M059J (cell line): Measurements from ENCODE around the gene JOSD2. TPM values are rescaled to one million over a fixed set of nuclear protein-coding genes. Genes with fewer than 3 reads are reported as not detected.

Experiments
- DNase-seq: peaks from one replicate; pipeline ENCODE4 v3.0.0-alpha.2; 2012; ENCODE audit warnings: low read depth
- total RNA-seq: library from RNA; depleted of rRNA; stranded (reverse); fragments of >200 nt; shearing (Covaris generic); gene quantifications from 2 replicates; pipeline ENCODE4 v1.2.3, GENCODE V29; 2014

The JOSD2 gene
- total RNA-seq, 1 experiment from 2014 or later, result 33.7 TPM

GRCh38 chr19:50478901-50479715 is 31.9 kb downstream of the JOSD2 start:
- peak; percentile 31 for DNase-seq

- no peak for DNase-seq
Observed at GRCh38 chr19:50477751-50478515, 33.1 kb downstream of the JOSD2 start.

DNA sequence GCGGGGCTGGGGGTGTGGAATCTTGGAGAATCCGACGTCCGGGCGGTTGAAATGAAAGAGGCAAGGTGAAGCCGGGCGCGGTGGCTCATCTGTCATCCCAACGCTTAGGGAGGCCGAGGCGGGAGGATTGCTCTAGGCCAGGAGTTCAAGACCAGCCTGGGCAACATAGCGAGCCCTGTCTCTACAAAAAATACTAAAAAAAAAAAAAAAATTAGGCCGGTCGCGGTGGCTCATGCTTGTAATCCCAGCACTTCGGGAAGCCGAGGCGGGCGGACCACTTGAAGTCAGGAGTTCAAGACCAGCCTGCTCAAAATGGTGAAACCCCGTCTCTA is 34.1 kb downstream of the JOSD2 start:
- no peak for DNase-seq

DNA sequence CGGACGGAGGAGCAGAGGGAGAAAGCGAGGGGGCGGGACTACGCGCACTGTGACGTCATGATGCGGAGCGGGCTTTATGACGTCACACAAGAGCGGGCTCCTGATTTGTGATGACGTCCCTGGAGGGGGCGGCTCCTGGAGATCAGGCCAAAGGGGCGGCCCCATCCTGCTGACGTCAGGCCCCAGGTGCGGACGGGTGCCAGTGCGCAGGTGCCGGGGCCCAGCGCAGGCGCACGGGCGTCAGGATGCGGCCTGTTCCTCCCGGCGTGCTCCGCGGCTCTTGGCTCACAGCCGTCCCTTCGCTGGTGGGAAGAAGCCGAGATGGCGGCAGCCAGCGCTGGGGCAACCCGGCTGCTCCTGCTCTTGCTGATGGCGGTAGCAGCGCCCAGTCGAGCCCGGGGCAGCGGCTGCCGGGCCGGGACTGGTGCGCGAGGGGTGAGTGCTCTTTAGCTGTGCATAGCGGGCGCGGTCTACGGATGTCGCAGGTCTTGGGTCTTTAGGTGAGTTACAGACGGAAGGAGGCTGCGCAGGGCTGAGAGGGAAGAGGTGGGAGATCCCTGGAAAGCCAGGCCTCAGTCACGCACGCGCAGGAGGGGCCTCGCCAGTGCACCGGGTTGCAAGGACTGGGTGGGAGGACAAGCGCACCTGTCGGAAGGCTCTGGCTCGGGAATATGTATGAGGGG is 34.6 kb downstream of the JOSD2 start, which contains the start of the genes EMC10 and GARIN5A:
TSS of gene EMC10 (plus strand) at position 284 of the 683 bp plus-strand sequence. CDS start at position 322, 38 bp downstream.
TSS of gene GARIN5A (minus strand) at position 625 of the 683 bp plus-strand sequence. CDS start at position 165, 460 bp downstream.
- peak; percentile 68 for DNase-seq

DNA sequence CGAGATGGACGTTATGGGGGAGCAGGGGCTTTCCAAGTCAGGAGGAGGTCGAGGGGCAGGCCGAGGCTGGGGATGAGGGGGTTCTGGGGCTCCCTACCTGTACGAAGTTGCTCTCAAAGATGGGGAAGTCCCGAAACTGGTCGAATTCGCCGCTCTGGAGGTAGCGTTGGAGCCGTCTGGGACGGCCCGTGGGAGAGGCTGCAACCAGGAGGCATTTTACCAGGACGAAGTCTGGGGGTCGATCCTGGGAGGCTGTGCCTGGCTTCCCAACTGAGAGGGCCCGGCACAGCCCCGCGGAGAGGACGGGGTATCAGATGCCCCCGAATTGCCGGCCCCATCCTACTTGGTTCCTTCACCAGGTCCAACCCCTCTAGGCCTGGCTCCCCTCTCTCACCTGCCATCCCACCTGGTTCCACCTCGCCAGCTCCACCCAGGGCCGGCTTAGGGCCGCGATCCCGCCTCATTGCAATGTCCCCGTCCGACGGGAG is 35.2 kb downstream of the JOSD2 start:
- DNase-seq, result no peak

DNA sequence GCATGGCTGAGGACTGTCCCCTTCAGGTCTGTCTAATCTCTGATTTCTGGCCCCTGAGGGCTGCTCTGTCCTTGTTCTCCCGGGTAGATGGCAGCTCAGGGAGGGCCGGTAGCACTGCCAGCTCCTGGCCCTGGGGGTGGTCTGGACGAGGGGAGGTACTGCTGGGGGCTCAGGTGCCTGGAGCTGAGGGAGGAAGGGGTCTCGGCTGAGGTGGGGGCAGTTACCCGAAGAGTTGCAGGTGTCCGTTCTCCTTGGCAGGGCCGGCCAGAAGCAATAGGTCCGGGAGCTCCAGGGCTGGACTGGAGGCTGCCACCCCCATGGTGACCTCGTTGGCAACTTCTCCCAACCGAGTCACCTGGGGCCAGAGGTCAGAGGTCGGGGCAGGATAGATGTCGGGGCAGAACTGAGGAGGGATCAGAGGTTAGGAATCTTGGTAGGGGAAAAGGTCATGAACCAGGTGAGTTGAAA is 35.9 kb downstream of the JOSD2 start:
- DNase-seq, result no peak

- peak; percentile 52 for DNase-seq
Observed at GRCh38 chr19:50473336-50473735, 37.7 kb downstream of the JOSD2 start.

DNA sequence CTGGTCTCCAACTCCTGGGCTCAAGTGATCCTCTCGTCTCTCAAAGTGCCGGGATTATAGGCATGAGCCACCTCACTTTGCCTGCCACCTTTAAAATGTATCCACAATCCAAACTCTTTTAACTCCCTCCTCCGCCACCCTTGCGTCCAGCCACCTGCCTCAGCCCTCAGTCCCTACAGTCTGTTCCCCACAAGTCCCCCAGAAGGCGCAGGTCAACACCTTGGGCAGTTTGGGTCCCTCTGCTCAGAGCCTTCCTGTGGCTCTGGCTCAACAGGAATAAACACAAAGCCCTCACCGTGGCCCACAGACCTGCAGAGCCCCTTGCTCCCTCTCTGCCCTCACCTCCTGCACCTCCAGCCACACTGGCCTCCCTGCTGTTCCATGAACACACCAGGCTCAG is 42.2 kb downstream of the JOSD2 start:
- DNase-seq, result no peak

GRCh38 chr19:50467566-50467965 is 43.4 kb downstream of the JOSD2 start:
- DNase-seq, result no peak

- no peak for DNase-seq
Observed at GRCh38 chr19:50466706-50467039, 44.3 kb downstream of the JOSD2 start.

DNA sequence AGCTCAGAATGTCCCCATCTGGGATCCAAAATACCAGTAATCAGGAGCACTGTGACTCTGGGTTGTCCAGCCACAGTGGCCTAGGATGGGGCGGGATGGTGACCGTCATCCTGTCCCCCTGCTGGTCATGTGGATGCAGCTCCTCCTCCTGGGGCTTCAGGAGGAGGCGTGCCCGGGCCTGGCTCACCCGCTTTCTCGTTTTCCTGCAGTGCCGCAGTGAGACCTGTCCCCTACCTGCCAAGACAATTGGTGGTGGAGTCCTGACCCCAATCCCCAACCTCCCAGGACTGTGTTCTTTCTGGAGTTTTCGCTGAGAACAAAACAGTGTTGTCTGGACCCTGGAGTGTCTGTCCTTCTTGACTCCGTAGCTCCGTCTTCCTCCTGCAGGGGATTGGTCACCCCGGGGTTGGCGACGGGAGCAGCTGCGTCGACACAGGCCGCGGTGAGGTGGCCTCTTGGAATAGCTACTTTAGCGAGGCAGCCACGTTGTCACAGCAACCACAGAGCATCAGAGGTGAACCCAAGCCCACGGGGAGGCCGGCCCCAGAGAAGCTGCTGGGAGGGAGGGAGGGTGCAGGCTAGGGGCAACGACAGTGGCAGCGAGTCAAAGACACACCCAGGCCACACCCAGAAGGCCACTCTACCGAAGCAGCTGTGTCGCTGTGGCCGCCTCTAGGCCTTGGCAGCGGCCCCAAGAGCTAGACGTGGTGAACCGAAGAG is 44.8 kb downstream of the JOSD2 start:
- no peak for DNase-seq

DNA sequence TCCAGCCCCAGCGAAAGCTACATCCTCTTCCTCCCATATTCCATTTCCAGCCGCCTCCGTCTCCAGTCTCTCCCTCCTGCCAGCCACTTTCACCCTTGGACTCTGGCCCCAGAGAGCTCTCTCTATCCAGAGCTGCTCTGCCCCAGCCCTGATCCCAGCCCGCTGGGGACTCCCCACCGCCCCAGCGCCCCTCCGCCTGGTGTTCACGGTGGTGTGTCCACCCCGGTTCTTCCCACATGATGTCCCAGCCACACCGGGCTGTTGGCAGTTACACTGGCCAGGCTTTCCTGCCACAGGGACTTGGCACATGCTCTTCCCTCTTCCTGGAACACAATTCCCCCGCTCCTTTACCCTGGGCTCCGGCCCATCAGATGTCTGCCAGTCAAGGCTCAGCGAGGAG is 46.0 kb downstream of the JOSD2 start:
- DNase-seq, result no peak

DNA sequence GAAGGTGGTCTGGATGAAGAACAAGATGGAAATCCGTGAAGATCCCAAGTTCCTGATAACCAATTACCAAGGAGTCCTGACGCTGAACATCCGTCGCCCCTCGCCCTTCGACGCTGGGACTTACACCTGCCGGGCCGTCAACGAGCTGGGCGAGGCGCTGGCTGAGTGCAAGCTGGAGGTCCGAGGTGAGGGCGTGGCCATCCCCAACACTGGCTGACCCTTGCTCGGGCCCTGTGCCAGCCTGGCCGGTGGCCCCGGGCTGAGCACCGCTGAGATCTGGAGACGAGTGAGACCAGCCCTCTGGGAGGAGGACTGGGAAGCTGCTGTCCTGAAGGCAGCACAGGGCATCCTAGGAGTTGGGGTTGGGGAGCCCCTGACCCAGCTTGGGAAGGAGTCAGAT is 46.6 kb downstream of the JOSD2 start:
- no peak for DNase-seq

DNA sequence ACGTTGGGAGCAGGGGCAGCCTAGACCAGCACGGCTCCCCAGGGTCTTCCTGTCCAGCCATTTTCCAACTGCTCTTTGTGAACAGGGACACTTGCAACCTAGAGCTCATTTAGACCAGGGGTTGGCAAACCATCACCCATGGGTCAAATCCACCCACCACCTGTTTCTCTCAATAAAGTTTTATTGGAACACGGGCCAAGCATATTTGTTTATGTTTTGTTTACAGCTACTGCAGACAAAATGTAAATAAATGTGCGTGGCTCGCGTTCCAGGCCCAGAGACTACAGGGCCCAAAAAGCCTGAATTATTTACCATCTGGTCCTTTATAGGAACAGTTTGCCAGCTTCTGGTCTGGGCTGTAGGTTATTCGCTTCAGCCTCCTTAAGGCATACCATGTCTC is 48.0 kb downstream of the JOSD2 start:
- DNase-seq, result no peak

DNA sequence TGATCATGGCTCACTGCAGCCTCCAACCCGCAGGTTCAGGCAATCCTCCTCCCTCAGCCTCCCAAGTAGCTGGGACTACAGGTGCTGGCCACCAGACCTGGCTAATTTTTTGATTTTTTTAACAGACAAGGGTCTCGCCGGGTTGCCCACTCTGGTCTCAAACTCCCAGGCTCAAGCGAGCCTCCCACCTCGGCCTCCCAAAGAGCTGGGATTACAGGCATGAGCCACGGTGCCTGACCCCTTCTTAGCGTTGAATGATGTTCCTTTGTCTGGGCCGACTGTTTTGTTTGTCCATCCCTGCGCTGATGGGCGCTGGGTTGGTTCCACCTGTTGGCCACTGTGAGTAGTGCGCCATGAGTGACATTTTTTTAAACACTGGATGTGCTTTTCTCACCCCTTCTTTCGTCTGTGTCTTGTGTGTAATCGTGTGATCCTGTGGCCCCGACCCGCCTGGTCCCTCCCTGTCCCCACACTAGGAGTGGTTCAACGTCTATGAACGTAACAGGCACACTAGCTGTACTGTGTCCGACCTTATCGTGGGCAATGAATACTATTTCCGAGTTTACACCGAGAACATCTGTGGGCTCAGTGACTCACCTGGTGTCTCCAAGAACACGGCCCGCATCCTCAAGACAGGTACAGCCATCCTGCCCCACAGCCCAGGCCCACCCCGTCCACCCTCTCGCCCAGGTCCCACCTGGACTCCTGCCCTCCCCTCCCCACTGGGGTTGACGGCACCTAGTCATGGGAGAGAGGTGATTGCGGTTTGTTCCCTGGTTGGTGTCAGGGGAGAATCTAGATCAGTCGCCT is 49.7 kb downstream of the JOSD2 start:
- DNase-seq, result peak; percentile 66

DNA sequence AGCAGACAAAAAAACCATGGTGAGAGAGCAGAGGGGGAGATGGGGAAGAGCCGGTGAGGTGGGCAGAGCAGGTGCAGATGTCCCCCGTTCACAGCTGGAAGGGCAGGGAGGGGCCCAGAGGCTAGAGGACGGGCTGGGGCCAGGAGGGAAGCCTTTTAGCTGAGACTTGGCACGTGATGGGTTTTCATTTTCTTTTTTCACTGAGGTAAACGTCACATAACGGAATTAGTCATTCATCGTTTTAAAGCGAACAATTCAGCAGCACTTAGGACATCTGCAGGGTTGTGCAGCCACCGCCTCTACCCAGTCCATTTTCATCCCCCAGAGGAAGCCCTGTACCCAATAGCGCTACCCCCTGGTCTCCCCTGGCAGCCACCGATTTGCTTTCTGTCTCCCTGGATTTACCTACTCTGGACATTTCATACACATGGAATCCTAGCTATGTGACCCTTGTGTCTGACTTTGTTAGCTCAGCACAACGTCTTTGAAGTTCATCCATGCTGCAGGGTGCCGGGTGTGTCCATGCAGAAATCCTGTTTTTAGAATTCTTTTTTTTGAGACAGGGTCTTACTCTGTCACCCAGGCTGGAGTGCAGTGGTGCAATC is 50.7 kb downstream of the JOSD2 start:
- DNase-seq, result peak; percentile 72

- no peak for DNase-seq
Observed at GRCh38 chr19:50459638-50460037, 51.4 kb downstream of the JOSD2 start.

GRCh38 chr19:50459067-50459456 is 51.9 kb downstream of the JOSD2 start:
- DNase-seq, result no peak

GRCh38 chr19:50458396-50459066 is 52.5 kb downstream of the JOSD2 start:
- DNase-seq, result no peak

DNA sequence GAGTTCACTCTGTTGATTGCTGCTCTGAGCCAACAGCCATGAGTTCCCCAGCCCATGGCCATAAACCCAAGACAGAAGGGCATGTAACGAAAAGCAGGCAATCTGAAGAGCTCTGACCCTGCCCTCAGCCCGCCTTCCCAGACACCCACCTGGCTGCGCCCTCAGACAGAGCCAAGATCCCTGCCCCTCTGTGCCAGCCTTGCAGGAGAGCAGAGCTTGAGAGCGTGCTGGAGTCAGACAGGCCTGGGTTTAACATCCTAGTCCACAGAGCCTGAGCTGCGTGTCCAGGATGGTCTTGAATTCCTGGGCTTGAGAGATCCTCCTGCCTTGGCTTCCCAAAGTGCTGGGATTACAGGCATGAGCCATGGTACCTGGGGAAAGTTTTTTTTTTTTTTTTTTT is 53.7 kb downstream of the JOSD2 start:
- DNase-seq, result no peak
